Epithelial cell of esophagus (primary cell): Measurements from ENCODE around the gene PNMA8A.

Source experiments
- DNase-seq: peaks from one replicate; pipeline ENCODE4 v3.0.0; 2010; ENCODE audit warnings: low read depth
- H3K4me3 ChIP-seq: 2 replicates; pipeline ENCODE4 v1.5.1; 2011; ENCODE audit warnings: mild to moderate bottlenecking, low read length, control low read depth
- CTCF ChIP-seq: IDR thresholded peaks from 2 replicates; pipeline ENCODE4 v1.5.1; 2011; ENCODE audit warnings: low read depth, mild to moderate bottlenecking, low read length, control low read depth, inconsistent platforms; ENCODE audit not compliant: insufficient read depth; ENCODE audit errors: missing control alignments

Gene PNMA8A

GRCh38 chr19:46422344-46422743 lies 49.0 kb downstream of the PNMA8A start:
- DNase-seq, result no peak
- H3K4me3 ChIP-seq, result no peak overlapping the region
- TF ChIP-seq CTCF, result no peak

DNA sequence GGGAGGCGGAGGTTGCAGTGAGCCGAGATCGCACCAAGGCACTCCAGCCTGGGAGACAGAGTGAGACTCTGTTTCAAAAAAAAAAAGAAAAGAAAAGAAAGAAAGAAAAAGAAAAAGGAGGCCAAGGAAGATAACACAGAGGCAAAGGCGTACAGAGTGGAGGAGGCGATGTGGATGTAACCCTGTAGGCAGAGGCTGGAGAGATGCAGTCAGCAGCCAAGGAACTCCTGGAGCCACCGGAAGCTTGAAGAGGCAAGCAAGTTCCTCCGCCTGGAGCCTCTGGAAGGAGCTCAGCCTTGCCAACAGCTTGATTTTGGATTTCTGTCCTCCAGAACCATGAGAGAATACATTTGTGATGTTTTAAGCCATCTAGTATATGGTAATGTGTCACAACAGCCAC lies 51.3 kb downstream of the PNMA8A start:
- TF ChIP-seq CTCF, result no peak
- H3K4me3 ChIP-seq, result no peak overlapping the region
- no peak for DNase-seq
